ENCODE measurements around the gene MRPL45.
A peak's percentile ranks its signal among the peaks of the same experiment; 100 is the strongest.

Gene MRPL45

GRCh38 chr17:38315497-38315896 lies 18.5 kb downstream of the MRPL45 start:
- H3K4me3 ChIP-seq (ENCODE audit: low read length) = no peak overlapping the region
- no peak for TF ChIP-seq CTCF (IDR thresholded peaks at IDR 0.05; ENCODE audit: insufficient read depth, low read depth, low read length, missing control alignments)
- DNase-seq (ENCODE audit: low read depth) = no peak

GRCh38 chr17:38317081-38317480 lies 20.1 kb downstream of the MRPL45 start:
- no peak for TF ChIP-seq CTCF (IDR thresholded peaks at IDR 0.05; ENCODE audit: insufficient read depth, low read depth, low read length, missing control alignments)

GRCh38 chr17:38320482-38320881 lies 23.5 kb downstream of the MRPL45 start:
- H3K4me3 ChIP-seq (ENCODE audit: low read length) = no peak overlapping the region
- no peak for TF ChIP-seq CTCF (IDR thresholded peaks at IDR 0.05; ENCODE audit: insufficient read depth, low read depth, low read length, missing control alignments)
- DNase-seq (ENCODE audit: low read depth) = peak; percentile 90

More at GRCh38 chr17:38317081-38317480, 20.1 kb downstream of the MRPL45 start:
- peak; percentile 29 for DNase-seq (ENCODE audit: low read depth)
- no peak overlapping the region for H3K4me3 ChIP-seq (ENCODE audit: low read length)

GRCh38 chr17:38322156-38322779 lies 25.3 kb downstream of the MRPL45 start:
- peak; percentile 60 for DNase-seq (ENCODE audit: low read depth)
- no peak overlapping the region for H3K4me3 ChIP-seq (ENCODE audit: low read length)
- TF ChIP-seq CTCF (IDR thresholded peaks at IDR 0.05; ENCODE audit: insufficient read depth, low read depth, low read length, missing control alignments) = peak; percentile 68

GRCh38 chr17:38322897-38323296 lies 25.9 kb downstream of the MRPL45 start:
- DNase-seq (ENCODE audit: low read depth) = no peak
- no peak for TF ChIP-seq CTCF (IDR thresholded peaks at IDR 0.05; ENCODE audit: insufficient read depth, low read depth, low read length, missing control alignments)
- H3K4me3 ChIP-seq (ENCODE audit: low read length) = no peak overlapping the region

GRCh38 chr17:38324141-38324697 lies 27.3 kb downstream of the MRPL45 start:
- no peak for TF ChIP-seq CTCF (IDR thresholded peaks at IDR 0.05; ENCODE audit: insufficient read depth, low read depth, low read length, missing control alignments)
- H3K4me3 ChIP-seq (ENCODE audit: low read length) = no peak overlapping the region
- DNase-seq (ENCODE audit: low read depth) = no peak

- DNase-seq (ENCODE audit: low read depth) = no peak
- H3K4me3 ChIP-seq (ENCODE audit: low read length) = no peak overlapping the region
- TF ChIP-seq CTCF (IDR thresholded peaks at IDR 0.05; ENCODE audit: insufficient read depth, low read depth, low read length, missing control alignments) = no peak
These were observed 27.8 kb downstream of the MRPL45 start for GRCh38 chr17:38324772-38325171.

All from epithelial cell of esophagus (primary cell).